Measurements from ENCODE around the gene SMAD3. TPM values are rescaled to one million over a fixed set of nuclear protein-coding genes. Genes with fewer than 3 reads are reported as not detected.

SMAD3 gene
- total RNA-seq, 1 experiment from 2014 or later: 54.8 TPM

DNA sequence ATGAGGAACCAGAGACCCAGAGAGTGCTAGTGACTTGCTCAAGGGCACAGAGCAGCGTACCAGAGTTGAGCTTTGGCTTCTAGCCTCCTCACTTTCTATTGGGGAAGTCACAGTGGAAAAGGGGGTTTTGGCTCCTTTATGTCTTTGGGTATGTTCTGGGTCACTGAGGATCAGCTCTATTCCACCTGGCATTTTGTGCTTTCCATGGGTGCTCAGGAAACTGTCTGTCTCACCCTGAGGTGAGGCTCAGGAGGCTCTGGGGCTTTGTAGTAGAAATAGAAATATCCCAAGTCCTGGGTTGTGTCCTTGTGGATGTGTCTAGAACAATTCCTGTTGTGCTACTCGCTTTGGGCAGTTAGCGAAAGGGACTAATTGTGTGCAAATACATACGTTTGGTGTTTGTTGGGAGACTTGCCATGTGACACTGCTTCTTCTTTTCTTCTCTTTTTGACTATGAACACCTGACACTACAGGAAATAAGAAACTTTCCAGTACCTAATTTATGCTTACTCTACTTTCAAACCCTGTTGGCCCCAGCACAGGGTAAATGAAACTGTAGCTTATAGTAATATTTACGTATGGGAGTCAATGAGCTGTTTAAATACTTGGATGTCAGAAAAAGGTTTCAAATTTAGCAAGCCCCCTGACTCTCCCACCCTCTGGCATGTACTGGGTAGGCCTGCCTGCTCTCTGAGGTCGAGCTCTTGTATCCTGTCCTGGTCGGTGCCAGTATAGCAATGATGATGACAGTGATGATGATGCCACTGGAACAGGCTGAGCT lies 35.6 kb downstream of the SMAD3 start:
- CTCF ChIA-PET: interaction anchor here (1.0 kb wide), 1 partner anchor 154 kb away, joined by 3 read pairs; no protein-coding TSS in a partner anchor
- Mint-ChIP-seq H3K4me1 (ENCODE audit: low read depth, unreplicated experiment) (peaks cover 29% of the 10 kb centered on the region), H3K9me3 (ENCODE audit: unreplicated experiment) (no peaks in the 10 kb centered on the region), H3K27ac (ENCODE audit: unreplicated experiment) (no peak overlapping the region), H3K27me3 (ENCODE audit: insufficient read depth, unreplicated experiment) (no peaks in the 10 kb centered on the region), H3K4me3 (ENCODE audit: unreplicated experiment) (no peak overlapping the region), H3K36me3 (ENCODE audit: insufficient read depth, unreplicated experiment) (peaks cover 20% of the 10 kb centered on the region)
- intact Hi-C loops (cut with micrococcal nuclease; ENCODE audit: unreplicated experiment): no loop called here
- Histone ChIP-seq H3K9me3 (no peaks in the 10 kb centered on the region), H3K36me3 (ENCODE audit: control insufficient read depth, insufficient read depth, low read length) (no peaks in the 10 kb centered on the region), H3K4me3 (ENCODE audit: low read depth, low read length) (no peak overlapping the region), H3K4me1 (peaks cover 19% of the 10 kb centered on the region), H3K27me3 (replicated peaks; ENCODE audit: control insufficient read depth, insufficient read depth, low read length) (no peaks in the 10 kb centered on the region)
- BruUV-seq (replicated peaks): no TSS peak
- TF ChIP-seq, protein P1, sequence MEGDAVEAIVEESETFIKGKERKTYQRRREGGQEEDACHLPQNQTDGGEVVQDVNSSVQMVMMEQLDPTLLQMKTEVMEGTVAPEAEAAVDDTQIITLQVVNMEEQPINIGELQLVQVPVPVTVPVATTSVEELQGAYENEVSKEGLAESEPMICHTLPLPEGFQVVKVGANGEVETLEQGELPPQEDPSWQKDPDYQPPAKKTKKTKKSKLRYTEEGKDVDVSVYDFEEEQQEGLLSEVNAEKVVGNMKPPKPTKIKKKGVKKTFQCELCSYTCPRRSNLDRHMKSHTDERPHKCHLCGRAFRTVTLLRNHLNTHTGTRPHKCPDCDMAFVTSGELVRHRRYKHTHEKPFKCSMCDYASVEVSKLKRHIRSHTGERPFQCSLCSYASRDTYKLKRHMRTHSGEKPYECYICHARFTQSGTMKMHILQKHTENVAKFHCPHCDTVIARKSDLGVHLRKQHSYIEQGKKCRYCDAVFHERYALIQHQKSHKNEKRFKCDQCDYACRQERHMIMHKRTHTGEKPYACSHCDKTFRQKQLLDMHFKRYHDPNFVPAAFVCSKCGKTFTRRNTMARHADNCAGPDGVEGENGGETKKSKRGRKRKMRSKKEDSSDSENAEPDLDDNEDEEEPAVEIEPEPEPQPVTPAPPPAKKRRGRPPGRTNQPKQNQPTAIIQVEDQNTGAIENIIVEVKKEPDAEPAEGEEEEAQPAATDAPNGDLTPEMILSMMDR (IDR thresholded peaks at IDR 0.05; ENCODE audit: insufficient read depth in 1 of 2, low read depth in 1 of 2, low read length in 1 of 2, severe bottlenecking in 1 of 2, unreplicated experiment in 1 of 2): no peak
- no peak for DNase-seq
- POLR2A ChIA-PET: no interaction called here

DNA sequence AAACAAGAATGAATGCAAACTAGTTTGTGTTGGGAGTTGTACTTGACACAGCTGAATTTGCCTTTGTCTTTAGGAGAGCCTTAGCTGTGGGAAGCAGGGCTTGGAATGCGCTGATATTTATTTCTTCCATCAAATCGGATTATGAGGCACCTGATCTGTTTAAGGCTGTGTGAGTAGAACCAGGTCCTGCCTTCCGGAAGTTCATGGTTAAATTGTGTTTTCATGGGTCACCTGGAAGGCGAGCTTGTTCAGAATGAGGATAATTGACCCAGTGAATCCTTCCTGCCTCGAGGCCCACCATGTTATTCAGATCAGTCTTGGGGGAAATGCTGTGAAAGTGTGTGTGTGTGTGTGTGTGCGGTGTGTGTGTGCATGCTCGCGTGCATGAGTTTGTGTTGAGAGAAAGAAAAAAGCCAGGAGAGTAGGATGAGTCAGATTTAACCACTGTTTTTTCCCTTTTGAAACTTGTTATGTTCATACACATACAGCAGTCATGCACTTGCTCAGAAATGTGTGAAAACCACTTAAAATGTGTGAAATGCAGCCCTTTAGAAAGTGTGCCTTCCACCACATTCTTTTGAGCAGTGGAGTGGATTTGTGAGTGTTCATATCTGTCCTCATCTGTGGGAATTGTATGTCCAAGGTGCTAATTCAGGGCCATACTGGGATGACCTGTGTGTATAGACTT lies 36.7 kb downstream of the SMAD3 start:
- Histone ChIP-seq H3K27me3 (replicated peaks; ENCODE audit: control insufficient read depth, insufficient read depth, low read length) (no peaks in the 10 kb centered on the region), H3K4me3 (ENCODE audit: low read depth, low read length) (no peak overlapping the region), H3K9me3 (no peaks in the 10 kb centered on the region), H3K4me1 (peaks cover 29% of the 10 kb centered on the region), H3K36me3 (ENCODE audit: control insufficient read depth, insufficient read depth, low read length) (no peaks in the 10 kb centered on the region)
- ChIA-PET POLR2A (no interaction called here), CTCF (no interaction called here)
- TF ChIP-seq, protein P1 (IDR thresholded peaks at IDR 0.05; ENCODE audit: insufficient read depth in 1 of 2, low read depth in 1 of 2, low read length in 1 of 2, severe bottlenecking in 1 of 2, unreplicated experiment in 1 of 2): no peak
- H3K36me3 Mint-ChIP-seq (ENCODE audit: insufficient read depth, unreplicated experiment): peaks cover 20% of the 10 kb centered on the region
- DNase-seq: no peak
- H3K4me3 Mint-ChIP-seq (ENCODE audit: unreplicated experiment): no peak overlapping the region
- no peak overlapping the region for H3K27ac Mint-ChIP-seq (ENCODE audit: unreplicated experiment)
- H3K4me1 Mint-ChIP-seq (ENCODE audit: low read depth, unreplicated experiment): peaks cover 39% of the 10 kb centered on the region
- intact Hi-C loops (cut with micrococcal nuclease; ENCODE audit: unreplicated experiment): no loop called here
- no TSS peak for BruUV-seq (replicated peaks)
- H3K9me3 Mint-ChIP-seq (ENCODE audit: unreplicated experiment): no peaks in the 10 kb centered on the region
- no peaks in the 10 kb centered on the region for H3K27me3 Mint-ChIP-seq (ENCODE audit: insufficient read depth, unreplicated experiment)

DNA sequence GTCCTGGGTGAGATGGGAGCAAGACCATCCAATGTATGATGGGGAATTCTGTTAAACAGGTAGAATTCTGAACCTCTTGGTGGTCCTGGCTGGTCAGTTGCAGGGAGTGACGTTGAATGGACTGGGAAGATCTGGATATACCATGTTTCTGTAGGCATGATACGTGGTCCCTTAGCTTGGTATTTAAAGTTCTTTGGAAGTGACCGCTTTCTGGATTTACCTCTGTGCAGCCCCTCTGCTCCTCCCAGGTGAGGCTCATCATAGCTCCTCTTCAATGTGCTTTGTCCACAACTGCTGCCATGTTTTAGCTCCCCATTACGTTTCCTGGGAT lies 37.2 kb downstream of the SMAD3 start:
- Mint-ChIP-seq H3K27me3 (ENCODE audit: insufficient read depth, unreplicated experiment) (no peaks in the 10 kb centered on the region), H3K4me1 (ENCODE audit: low read depth, unreplicated experiment) (peaks cover 35% of the 10 kb centered on the region), H3K4me3 (ENCODE audit: unreplicated experiment) (no peak overlapping the region), H3K27ac (ENCODE audit: unreplicated experiment) (no peak overlapping the region), H3K36me3 (ENCODE audit: insufficient read depth, unreplicated experiment) (peaks cover 17% of the 10 kb centered on the region), H3K9me3 (ENCODE audit: unreplicated experiment) (no peaks in the 10 kb centered on the region)
- POLR2A ChIA-PET: no interaction called here
- BruUV-seq (replicated peaks): no TSS peak
- Histone ChIP-seq H3K4me3 (ENCODE audit: low read depth, low read length) (no peak overlapping the region), H3K27me3 (replicated peaks; ENCODE audit: control insufficient read depth, insufficient read depth, low read length) (no peaks in the 10 kb centered on the region), H3K9me3 (no peaks in the 10 kb centered on the region), H3K36me3 (ENCODE audit: control insufficient read depth, insufficient read depth, low read length) (no peaks in the 10 kb centered on the region), H3K4me1 (peaks cover 34% of the 10 kb centered on the region)
- intact Hi-C loops (cut with micrococcal nuclease; ENCODE audit: unreplicated experiment): no loop called here
- no peak for DNase-seq
- TF ChIP-seq, protein P1 (IDR thresholded peaks at IDR 0.05; ENCODE audit: insufficient read depth in 1 of 2, low read depth in 1 of 2, low read length in 1 of 2, severe bottlenecking in 1 of 2, unreplicated experiment in 1 of 2): no peak
- CTCF ChIA-PET: no interaction called here
